WTC11 (cell line): ENCODE data around the gene BLCAP. TPM values are rescaled to one million over a fixed set of nuclear protein-coding genes. Genes with fewer than 3 reads are reported as not detected.

Experiments used
- ATAC-seq: fragments of 200-7000 bp; cut with Tn5 transposase; 2 replicates; pipeline ENCODE4 v1.10.0; 2021; ENCODE audit warnings: mild to moderate bottlenecking, moderate library complexity
- CTCF ChIA-PET: fragments of 300-600 bp; sonication (Branson Sonifier 250); formaldehyde crosslinking; loops from one replicate; lab custom pipeline; 2021; ENCODE audit warnings: antibody characterized with exemption; lab: Charles Lee
- POLR2A ChIA-PET: fragments of 350-600 bp; sonication (Branson Sonifier 250); formaldehyde crosslinking; loops from one replicate; lab custom pipeline; 2021; ENCODE audit warnings: antibody characterized with exemption; lab: Charles Lee
- DNase-seq: peaks from one replicate; pipeline ENCODE4 v3.0.0; 2021; ENCODE audit warnings: low spot score
- H3K27ac Mint-ChIP-seq: 2 replicates; pipeline ENCODE4 v1.8.0; 2021; ENCODE audit warnings: mixed read lengths
- H3K27me3 Mint-ChIP-seq: 2 replicates; pipeline ENCODE4 v1.8.0; 2021; ENCODE audit warnings: low read depth, mild to moderate bottlenecking, moderate library complexity, mixed read lengths
- H3K36me3 Mint-ChIP-seq: 2 replicates; pipeline ENCODE4 v1.8.0; 2021; ENCODE audit warnings: mixed read lengths
- H3K4me1 Mint-ChIP-seq: 2 replicates; pipeline ENCODE4 v1.8.0; 2022; ENCODE audit warnings: mixed read lengths
- H3K4me3 Mint-ChIP-seq: 2 replicates; pipeline ENCODE4 v1.8.0; 2021; ENCODE audit warnings: mild to moderate bottlenecking, moderate library complexity, mixed read lengths
- H3K9me3 Mint-ChIP-seq: 2 replicates; pipeline ENCODE4 v1.8.0; 2021; ENCODE audit warnings: mixed read lengths
- GABPB1 ChIP-seq: sonication (generic); formaldehyde crosslinking; IDR thresholded peaks from 2 replicates; pipeline ENCODE4 v1.8.1; 2023; ENCODE audit warnings: mild to moderate bottlenecking, missing genetic modification reagents
- HMGA2 ChIP-seq: fragments of 250-450 bp; sonication (Bioruptor Pico); IDR thresholded peaks from 2 replicates; pipeline ENCODE4 v1.4.0; 2021; ENCODE audit warnings: mild to moderate bottlenecking, moderate library complexity
- JUN ChIP-seq: sonication (generic); formaldehyde crosslinking; IDR thresholded peaks from 2 replicates; pipeline ENCODE4 v1.8.0; 2023; ENCODE audit warnings: mild to moderate bottlenecking, missing genetic modification reagents
- MXD4 ChIP-seq: fragments of 250-450 bp; sonication (Bioruptor Pico); IDR thresholded peaks from 2 replicates; pipeline ENCODE4 v1.8.0; 2021; ENCODE audit warnings: mild to moderate bottlenecking, moderate library complexity, borderline replicate concordance
- NFE2L1 ChIP-seq: sonication (generic); formaldehyde crosslinking; IDR thresholded peaks from 2 replicates; pipeline ENCODE4 v1.8.1; 2023; ENCODE audit warnings: missing genetic modification reagents
- OVOL2 ChIP-seq: fragments of 250-450 bp; sonication (Bioruptor Pico); IDR thresholded peaks from 2 replicates; pipeline ENCODE4 v1.9.0; 2021; ENCODE audit warnings: mild to moderate bottlenecking, borderline replicate concordance
- RELA ChIP-seq: sonication (generic); formaldehyde crosslinking; IDR thresholded peaks from 2 replicates; pipeline ENCODE4 v1.8.1; 2022; ENCODE audit warnings: missing genetic modification reagents, mild to moderate bottlenecking, borderline replicate concordance
- TEAD1 ChIP-seq: sonication (generic); formaldehyde crosslinking; IDR thresholded peaks from 2 replicates; pipeline ENCODE4 v1.8.0; 2022; ENCODE audit warnings: mild to moderate bottlenecking, missing genetic modification reagents
- ZNF121 ChIP-seq: sonication (generic); formaldehyde crosslinking; IDR thresholded peaks from 2 replicates; pipeline ENCODE4 v1.8.0; 2023; ENCODE audit warnings: missing genetic modification reagents
- ZNF263 ChIP-seq: sonication (generic); formaldehyde crosslinking; IDR thresholded peaks from 2 replicates; pipeline ENCODE4 v1.8.1; 2022; ENCODE audit warnings: low read depth, mild to moderate bottlenecking, moderate library complexity, missing genetic modification reagents
- total RNA-seq: library from RNA; stranded (reverse); gene quantifications from 3 replicates; pipeline ENCODE4 v1.2.3, GENCODE V29; 2021
- TF ChIP-seq, protein P1 (sequence below): sonication (generic); formaldehyde crosslinking; IDR thresholded peaks from 2 replicates; pipeline ENCODE4 v1.8.1; 2022; ENCODE audit warnings: missing genetic modification reagents, borderline replicate concordance
- TF ChIP-seq, protein P2 (sequence below): sonication (generic); formaldehyde crosslinking; IDR thresholded peaks from 2 replicates; pipeline ENCODE4 v1.8.0; 2022; ENCODE audit warnings: mild to moderate bottlenecking, missing genetic modification reagents
- TF ChIP-seq, protein P3 (sequence below): sonication (generic); formaldehyde crosslinking; IDR thresholded peaks from 2 replicates; pipeline ENCODE4 v1.8.0; 2022; ENCODE audit warnings: mild to moderate bottlenecking, missing genetic modification reagents
- TF ChIP-seq, protein P4 (sequence below): sonication (generic); formaldehyde crosslinking; IDR thresholded peaks from 2 replicates; pipeline ENCODE4 v1.8.0; 2023; ENCODE audit warnings: missing genetic modification reagents
- TF ChIP-seq, protein P5 (sequence below): sonication (generic); formaldehyde crosslinking; IDR thresholded peaks from 2 replicates; pipeline ENCODE4 v1.8.0; 2022; ENCODE audit warnings: missing genetic modification reagents
- TF ChIP-seq, protein P6 (sequence below): fragments of 250-450 bp; sonication (Bioruptor Pico); IDR thresholded peaks from 2 replicates; pipeline ENCODE4 v1.9.0; 2021; ENCODE audit warnings: mild to moderate bottlenecking, borderline replicate concordance
- TF ChIP-seq, protein P7 (sequence below): fragments of 200-600 bp; IDR thresholded peaks from 2 replicates; pipeline ENCODE4 v1.8.0; 2022; ENCODE audit warnings: antibody characterized with exemption
- TF ChIP-seq, protein P8 (sequence below): fragments of 250-450 bp; sonication (Bioruptor Pico); IDR thresholded peaks from 2 replicates; pipeline ENCODE4 v1.9.0; 2021; ENCODE audit warnings: mild to moderate bottlenecking
- TF ChIP-seq, protein P9 (sequence below): sonication (generic); formaldehyde crosslinking; IDR thresholded peaks from 2 replicates; pipeline ENCODE4 v1.8.0; 2023; ENCODE audit warnings: missing genetic modification reagents, mild to moderate bottlenecking, borderline replicate concordance

The BLCAP gene
- total RNA-seq, 1 experiment from 2014 or later: 85.6 TPM

DNA sequence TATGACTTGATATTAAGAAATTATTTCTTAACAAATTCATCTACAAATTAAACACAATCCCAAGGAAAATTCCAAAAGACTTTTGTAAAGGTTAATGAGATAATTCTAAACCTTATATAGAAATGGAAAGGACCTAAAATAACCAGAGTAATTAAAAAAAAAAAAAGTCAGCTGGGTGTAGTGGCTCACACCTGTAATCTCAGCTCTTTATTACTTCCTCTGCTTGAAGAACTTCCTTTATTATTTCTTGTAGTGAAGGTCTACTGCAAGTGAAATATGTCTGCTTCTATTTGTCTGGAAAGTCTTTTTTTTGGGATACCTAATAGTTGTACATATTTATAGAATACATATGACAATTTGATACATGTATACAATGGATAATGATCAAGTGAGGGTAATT, 20.2 kb upstream of the BLCAP start:
- Mint-ChIP-seq H3K27ac (no peak overlapping the region), H3K9me3 (no peaks in the 10 kb centered on the region), H3K4me3 (no peak overlapping the region), H3K4me1 (peaks cover 18% of the 10 kb centered on the region), H3K36me3 (no peaks in the 10 kb centered on the region; the same call in 1 of the 2 replicates), H3K27me3 (no peaks in the 10 kb centered on the region; the same call in 1 of the 2 replicates)
- ChIA-PET CTCF (interaction anchor here (3.5 kb wide), 1 partner anchor 16 kb away, joined by 11 read pairs; no protein-coding TSS in a partner anchor), POLR2A (no interaction called here)
- no peak for ATAC-seq
- no peak for DNase-seq
- TF ChIP-seq, protein P1, sequence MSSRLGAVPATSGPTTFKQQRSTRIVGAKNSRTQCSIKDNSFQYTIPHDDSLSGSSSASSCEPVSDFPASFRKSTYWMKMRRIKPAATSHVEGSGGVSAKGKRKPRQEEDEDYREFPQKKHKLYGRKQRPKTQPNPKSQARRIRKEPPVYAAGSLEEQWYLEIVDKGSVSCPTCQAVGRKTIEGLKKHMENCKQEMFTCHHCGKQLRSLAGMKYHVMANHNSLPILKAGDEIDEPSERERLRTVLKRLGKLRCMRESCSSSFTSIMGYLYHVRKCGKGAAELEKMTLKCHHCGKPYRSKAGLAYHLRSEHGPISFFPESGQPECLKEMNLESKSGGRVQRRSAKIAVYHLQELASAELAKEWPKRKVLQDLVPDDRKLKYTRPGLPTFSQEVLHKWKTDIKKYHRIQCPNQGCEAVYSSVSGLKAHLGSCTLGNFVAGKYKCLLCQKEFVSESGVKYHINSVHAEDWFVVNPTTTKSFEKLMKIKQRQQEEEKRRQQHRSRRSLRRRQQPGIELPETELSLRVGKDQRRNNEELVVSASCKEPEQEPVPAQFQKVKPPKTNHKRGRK (CRISPR knock-in tag): no peak
- TF ChIP-seq, protein P2, sequence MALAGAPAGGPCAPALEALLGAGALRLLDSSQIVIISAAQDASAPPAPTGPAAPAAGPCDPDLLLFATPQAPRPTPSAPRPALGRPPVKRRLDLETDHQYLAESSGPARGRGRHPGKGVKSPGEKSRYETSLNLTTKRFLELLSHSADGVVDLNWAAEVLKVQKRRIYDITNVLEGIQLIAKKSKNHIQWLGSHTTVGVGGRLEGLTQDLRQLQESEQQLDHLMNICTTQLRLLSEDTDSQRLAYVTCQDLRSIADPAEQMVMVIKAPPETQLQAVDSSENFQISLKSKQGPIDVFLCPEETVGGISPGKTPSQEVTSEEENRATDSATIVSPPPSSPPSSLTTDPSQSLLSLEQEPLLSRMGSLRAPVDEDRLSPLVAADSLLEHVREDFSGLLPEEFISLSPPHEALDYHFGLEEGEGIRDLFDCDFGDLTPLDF (CRISPR knock-in tag): no peak
- TF ChIP-seq, protein P3, sequence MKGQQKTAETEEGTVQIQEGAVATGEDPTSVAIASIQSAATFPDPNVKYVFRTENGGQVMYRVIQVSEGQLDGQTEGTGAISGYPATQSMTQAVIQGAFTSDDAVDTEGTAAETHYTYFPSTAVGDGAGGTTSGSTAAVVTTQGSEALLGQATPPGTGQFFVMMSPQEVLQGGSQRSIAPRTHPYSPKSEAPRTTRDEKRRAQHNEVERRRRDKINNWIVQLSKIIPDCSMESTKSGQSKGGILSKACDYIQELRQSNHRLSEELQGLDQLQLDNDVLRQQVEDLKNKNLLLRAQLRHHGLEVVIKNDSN (CRISPR knock-in tag): no peak
- TF ChIP-seq, protein P4, sequence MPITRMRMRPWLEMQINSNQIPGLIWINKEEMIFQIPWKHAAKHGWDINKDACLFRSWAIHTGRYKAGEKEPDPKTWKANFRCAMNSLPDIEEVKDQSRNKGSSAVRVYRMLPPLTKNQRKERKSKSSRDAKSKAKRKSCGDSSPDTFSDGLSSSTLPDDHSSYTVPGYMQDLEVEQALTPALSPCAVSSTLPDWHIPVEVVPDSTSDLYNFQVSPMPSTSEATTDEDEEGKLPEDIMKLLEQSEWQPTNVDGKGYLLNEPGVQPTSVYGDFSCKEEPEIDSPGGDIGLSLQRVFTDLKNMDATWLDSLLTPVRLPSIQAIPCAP (CRISPR knock-in tag): no peak
- no peak for TF ChIP-seq MXD4 (CRISPR knock-in tag)
- TF ChIP-seq, protein P5, sequence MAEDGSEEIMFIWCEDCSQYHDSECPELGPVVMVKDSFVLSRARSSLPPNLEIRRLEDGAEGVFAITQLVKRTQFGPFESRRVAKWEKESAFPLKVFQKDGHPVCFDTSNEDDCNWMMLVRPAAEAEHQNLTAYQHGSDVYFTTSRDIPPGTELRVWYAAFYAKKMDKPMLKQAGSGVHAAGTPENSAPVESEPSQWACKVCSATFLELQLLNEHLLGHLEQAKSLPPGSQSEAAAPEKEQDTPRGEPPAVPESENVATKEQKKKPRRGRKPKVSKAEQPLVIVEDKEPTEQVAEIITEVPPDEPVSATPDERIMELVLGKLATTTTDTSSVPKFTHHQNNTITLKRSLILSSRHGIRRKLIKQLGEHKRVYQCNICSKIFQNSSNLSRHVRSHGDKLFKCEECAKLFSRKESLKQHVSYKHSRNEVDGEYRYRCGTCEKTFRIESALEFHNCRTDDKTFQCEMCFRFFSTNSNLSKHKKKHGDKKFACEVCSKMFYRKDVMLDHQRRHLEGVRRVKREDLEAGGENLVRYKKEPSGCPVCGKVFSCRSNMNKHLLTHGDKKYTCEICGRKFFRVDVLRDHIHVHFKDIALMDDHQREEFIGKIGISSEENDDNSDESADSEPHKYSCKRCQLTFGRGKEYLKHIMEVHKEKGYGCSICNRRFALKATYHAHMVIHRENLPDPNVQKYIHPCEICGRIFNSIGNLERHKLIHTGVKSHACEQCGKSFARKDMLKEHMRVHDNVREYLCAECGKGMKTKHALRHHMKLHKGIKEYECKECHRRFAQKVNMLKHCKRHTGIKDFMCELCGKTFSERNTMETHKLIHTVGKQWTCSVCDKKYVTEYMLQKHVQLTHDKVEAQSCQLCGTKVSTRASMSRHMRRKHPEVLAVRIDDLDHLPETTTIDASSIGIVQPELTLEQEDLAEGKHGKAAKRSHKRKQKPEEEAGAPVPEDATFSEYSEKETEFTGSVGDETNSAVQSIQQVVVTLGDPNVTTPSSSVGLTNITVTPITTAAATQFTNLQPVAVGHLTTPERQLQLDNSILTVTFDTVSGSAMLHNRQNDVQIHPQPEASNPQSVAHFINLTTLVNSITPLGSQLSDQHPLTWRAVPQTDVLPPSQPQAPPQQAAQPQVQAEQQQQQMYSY (CRISPR knock-in tag): no peak
- TF ChIP-seq NFE2L1: no peak
- TF ChIP-seq TEAD1 (CRISPR knock-in tag): no peak
- no peak for TF ChIP-seq OVOL2 (CRISPR knock-in tag)
- TF ChIP-seq, protein P6, sequence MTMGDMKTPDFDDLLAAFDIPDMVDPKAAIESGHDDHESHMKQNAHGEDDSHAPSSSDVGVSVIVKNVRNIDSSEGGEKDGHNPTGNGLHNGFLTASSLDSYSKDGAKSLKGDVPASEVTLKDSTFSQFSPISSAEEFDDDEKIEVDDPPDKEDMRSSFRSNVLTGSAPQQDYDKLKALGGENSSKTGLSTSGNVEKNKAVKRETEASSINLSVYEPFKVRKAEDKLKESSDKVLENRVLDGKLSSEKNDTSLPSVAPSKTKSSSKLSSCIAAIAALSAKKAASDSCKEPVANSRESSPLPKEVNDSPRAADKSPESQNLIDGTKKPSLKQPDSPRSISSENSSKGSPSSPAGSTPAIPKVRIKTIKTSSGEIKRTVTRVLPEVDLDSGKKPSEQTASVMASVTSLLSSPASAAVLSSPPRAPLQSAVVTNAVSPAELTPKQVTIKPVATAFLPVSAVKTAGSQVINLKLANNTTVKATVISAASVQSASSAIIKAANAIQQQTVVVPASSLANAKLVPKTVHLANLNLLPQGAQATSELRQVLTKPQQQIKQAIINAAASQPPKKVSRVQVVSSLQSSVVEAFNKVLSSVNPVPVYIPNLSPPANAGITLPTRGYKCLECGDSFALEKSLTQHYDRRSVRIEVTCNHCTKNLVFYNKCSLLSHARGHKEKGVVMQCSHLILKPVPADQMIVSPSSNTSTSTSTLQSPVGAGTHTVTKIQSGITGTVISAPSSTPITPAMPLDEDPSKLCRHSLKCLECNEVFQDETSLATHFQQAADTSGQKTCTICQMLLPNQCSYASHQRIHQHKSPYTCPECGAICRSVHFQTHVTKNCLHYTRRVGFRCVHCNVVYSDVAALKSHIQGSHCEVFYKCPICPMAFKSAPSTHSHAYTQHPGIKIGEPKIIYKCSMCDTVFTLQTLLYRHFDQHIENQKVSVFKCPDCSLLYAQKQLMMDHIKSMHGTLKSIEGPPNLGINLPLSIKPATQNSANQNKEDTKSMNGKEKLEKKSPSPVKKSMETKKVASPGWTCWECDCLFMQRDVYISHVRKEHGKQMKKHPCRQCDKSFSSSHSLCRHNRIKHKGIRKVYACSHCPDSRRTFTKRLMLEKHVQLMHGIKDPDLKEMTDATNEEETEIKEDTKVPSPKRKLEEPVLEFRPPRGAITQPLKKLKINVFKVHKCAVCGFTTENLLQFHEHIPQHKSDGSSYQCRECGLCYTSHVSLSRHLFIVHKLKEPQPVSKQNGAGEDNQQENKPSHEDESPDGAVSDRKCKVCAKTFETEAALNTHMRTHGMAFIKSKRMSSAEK (CRISPR knock-in tag): no peak
- TF ChIP-seq, protein P7, sequence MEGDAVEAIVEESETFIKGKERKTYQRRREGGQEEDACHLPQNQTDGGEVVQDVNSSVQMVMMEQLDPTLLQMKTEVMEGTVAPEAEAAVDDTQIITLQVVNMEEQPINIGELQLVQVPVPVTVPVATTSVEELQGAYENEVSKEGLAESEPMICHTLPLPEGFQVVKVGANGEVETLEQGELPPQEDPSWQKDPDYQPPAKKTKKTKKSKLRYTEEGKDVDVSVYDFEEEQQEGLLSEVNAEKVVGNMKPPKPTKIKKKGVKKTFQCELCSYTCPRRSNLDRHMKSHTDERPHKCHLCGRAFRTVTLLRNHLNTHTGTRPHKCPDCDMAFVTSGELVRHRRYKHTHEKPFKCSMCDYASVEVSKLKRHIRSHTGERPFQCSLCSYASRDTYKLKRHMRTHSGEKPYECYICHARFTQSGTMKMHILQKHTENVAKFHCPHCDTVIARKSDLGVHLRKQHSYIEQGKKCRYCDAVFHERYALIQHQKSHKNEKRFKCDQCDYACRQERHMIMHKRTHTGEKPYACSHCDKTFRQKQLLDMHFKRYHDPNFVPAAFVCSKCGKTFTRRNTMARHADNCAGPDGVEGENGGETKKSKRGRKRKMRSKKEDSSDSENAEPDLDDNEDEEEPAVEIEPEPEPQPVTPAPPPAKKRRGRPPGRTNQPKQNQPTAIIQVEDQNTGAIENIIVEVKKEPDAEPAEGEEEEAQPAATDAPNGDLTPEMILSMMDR: no peak
- no peak for TF ChIP-seq HMGA2 (CRISPR knock-in tag)
- no peak for TF ChIP-seq GABPB1 (CRISPR knock-in tag)
- TF ChIP-seq JUN (CRISPR knock-in tag): no peak
- no peak for TF ChIP-seq ZNF121 (CRISPR knock-in tag)
- TF ChIP-seq ZNF263 (CRISPR knock-in tag): no peak
- TF ChIP-seq, protein P8, sequence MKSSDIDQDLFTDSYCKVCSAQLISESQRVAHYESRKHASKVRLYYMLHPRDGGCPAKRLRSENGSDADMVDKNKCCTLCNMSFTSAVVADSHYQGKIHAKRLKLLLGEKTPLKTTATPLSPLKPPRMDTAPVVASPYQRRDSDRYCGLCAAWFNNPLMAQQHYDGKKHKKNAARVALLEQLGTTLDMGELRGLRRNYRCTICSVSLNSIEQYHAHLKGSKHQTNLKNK (CRISPR knock-in tag): no peak
- no peak for TF ChIP-seq RELA
- TF ChIP-seq, protein P9, sequence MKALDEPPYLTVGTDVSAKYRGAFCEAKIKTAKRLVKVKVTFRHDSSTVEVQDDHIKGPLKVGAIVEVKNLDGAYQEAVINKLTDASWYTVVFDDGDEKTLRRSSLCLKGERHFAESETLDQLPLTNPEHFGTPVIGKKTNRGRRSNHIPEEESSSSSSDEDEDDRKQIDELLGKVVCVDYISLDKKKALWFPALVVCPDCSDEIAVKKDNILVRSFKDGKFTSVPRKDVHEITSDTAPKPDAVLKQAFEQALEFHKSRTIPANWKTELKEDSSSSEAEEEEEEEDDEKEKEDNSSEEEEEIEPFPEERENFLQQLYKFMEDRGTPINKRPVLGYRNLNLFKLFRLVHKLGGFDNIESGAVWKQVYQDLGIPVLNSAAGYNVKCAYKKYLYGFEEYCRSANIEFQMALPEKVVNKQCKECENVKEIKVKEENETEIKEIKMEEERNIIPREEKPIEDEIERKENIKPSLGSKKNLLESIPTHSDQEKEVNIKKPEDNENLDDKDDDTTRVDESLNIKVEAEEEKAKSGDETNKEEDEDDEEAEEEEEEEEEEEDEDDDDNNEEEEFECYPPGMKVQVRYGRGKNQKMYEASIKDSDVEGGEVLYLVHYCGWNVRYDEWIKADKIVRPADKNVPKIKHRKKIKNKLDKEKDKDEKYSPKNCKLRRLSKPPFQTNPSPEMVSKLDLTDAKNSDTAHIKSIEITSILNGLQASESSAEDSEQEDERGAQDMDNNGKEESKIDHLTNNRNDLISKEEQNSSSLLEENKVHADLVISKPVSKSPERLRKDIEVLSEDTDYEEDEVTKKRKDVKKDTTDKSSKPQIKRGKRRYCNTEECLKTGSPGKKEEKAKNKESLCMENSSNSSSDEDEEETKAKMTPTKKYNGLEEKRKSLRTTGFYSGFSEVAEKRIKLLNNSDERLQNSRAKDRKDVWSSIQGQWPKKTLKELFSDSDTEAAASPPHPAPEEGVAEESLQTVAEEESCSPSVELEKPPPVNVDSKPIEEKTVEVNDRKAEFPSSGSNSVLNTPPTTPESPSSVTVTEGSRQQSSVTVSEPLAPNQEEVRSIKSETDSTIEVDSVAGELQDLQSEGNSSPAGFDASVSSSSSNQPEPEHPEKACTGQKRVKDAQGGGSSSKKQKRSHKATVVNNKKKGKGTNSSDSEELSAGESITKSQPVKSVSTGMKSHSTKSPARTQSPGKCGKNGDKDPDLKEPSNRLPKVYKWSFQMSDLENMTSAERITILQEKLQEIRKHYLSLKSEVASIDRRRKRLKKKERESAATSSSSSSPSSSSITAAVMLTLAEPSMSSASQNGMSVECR (CRISPR knock-in tag): no peak
